ENCODE data around the gene PLD3.

PLD3 gene, protein sequence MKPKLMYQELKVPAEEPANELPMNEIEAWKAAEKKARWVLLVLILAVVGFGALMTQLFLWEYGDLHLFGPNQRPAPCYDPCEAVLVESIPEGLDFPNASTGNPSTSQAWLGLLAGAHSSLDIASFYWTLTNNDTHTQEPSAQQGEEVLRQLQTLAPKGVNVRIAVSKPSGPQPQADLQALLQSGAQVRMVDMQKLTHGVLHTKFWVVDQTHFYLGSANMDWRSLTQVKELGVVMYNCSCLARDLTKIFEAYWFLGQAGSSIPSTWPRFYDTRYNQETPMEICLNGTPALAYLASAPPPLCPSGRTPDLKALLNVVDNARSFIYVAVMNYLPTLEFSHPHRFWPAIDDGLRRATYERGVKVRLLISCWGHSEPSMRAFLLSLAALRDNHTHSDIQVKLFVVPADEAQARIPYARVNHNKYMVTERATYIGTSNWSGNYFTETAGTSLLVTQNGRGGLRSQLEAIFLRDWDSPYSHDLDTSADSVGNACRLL

DNA sequence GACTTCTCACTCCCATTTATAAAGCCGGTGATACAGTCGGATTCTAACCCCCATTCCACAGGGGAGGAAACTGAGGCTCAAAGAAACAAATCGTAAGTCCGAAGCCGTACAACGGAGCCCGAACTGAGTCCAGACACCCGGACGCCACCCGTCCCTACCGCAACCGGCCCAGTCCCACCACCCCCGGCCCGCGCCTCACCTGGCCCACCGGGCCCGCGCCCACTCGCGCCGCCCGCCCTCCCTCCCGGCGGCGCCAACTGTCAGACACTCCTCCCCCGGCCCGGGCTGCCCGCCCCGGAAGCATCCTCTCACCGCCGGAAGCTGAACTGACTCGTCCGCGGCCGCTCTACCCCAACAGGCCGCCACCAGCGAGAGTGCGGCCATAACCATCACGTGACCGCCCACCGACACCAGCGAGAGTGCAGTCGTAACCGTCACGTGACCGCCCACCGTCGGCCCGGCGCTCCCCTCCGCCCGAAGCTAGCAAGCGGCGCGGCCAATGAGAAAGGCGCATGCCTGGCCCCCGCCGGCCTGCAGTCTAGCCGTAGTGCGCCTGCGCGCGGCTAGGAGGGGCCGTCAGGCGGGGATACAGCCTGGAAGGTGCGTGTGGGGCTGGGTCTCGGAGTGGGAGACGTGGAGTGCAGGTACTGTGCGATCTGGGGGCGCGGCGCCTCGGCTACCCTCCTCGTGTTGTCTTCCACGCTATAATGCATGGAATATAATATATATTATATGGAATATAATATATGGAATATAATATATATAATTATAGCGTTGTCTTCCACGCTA lies at the start of gene PLD3, which contains the start of gene C19orf47:
PLD3 (plus strand) TSS at position 571 of the 789 bp plus-strand sequence. CDS start 17,789 bp downstream, outside the sequence.
C19orf47 (minus strand) TSS at position 273 of the 789 bp plus-strand sequence. CDS start 6,540 bp downstream, outside the sequence.
- DNase-seq, result peak; percentile 99

DNA sequence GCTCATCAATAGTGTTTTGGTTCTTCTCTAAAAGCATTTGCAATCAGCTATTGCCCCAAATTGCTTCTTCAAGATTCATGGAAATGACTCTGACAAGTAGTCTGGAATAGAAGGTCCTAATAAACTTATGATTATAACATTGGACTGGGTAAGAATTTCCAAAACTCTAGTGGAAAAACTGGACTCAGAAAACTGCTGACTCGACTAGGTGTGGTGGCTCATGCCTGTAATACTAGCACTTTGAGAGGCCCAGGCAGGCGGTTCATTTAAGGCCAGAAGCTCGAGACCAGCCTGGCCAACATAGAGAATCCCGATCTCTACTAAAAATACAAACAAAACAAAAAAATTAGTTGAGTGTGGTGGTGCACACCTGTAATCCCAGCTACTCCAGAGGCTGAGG lies 47.8 kb upstream of the PLD3 start:
- DNase-seq, result no peak

DNA sequence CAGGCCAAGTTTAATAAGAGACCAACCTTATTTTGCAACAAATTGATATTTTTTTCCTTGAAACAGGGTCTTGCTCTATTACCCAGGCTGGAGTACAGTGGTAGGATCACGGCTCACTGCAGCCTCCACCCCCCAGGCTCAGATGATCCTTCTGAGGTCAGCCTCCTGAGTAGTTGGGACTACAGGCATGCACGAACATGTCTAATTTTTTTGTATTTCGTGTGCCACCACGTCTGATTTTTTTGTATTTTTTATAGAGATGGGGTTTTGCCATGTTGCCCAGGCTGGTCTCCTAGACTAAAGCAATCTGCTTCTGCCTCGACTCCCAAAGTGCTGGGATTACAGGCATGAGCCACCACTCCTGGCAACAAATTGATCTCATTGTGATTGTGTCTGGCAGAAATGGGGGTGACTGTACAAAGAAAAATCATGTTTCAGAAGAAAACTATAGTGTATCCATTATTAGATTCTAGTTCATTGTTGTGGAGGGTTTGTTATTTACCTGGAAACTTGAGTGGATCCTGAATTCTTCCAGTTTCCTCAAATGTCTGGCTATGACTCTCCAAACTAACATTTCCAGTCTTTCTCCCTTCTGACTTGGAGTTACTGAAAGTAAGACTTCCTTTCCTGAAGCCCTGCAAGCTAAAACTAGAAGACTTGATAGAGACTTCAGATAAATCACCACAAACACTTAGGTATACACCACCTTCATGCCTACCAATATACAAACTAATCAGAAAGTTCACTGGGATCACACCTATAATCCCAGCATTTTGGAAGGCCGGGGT lies 46.1 kb upstream of the PLD3 start:
- DNase-seq, result no peak

DNA sequence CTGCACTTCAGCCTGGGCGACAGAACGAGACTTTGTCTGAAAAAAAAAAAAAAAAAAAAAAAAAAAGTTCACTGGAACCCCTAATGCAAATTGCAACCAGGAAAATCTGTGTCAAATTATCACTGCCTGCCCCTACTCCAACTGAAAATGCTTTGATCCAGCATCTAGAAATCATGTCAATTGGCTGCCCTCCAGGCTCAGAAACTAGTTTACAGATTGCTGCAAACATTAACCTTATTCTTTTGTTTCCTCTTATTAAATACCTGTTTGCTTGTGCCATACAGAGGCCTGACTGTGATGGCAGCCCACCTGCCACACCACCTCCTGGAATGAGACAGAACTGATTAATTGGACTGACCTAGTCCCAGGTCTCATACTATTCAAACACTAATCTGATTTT lies 44.7 kb upstream of the PLD3 start:
- no peak for DNase-seq

DNA sequence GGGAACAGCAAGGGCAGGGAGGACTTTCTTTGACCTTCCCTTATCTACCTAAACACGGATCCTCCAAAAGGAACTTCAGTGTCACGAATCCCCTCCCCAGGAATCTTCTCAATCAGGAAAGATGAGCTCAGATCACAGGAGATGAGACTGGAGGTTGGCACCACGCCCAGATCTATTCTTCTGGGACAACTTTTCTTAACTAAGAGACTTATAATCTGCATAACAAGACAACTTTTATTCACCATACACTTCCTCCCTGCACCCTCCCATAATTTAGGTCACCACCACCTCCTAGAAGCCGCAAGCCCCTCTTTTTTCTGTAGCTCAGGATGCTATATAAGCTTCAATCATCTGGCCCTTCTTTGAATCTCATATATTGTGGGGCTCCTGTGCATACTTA lies 44.2 kb upstream of the PLD3 start:
- no peak for DNase-seq

DNA sequence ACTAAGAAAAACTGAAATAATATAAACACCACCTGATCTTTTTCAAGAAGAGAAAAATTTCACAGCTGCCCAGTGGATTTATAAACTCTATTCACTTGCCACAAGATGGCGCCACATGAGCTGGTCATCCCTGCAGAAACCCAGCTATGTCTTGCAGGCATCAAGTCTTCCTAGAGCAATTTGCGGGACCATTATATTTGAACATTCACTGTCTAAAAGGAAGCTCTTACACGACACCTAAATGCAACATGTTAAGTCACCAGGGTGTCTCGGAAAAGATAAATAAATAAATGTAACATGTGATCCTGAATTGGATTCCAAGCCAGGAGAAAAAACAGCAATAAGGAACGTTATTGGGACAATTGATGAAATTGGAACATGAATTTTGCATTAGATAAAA lies 43.1 kb upstream of the PLD3 start:
- peak; percentile 75 for DNase-seq

DNA sequence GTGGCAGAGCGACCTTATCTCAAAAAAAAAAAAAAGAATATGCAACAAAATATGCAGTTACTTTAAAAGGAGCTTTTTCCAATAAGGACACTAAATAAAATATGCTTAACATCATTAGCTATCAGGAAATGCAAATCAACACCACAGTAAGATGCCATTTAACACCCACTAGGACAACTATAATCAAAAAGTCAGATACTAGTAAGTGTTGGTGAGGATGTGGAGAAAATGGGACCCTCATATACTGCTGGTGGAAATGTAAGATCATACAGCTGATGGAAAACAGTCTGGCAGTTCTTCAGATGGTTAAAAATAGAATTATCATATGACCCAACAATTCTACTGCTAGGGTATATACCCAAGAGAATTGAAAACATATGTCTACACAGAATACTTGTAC lies 38.8 kb upstream of the PLD3 start:
- no peak for DNase-seq

DNA sequence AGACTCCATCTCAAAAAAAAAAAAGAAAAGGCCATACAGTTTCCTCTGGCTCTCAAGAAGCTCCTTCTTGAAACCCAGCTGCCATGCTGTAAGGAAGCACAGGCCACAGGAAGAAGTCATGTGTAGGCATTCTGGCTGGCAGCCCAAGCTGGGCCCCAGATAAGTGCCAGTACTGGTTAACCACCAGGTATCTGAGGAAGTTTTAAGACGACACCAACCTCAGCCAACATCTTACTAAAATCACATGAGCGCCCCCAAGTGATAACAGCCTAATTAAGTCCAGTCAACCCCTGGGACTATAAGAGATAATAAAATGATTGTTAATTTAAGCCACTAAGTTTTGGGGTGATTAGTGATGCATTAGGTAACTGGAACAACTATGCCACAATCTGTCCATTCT lies 36.0 kb upstream of the PLD3 start:
- no peak for DNase-seq

DNA sequence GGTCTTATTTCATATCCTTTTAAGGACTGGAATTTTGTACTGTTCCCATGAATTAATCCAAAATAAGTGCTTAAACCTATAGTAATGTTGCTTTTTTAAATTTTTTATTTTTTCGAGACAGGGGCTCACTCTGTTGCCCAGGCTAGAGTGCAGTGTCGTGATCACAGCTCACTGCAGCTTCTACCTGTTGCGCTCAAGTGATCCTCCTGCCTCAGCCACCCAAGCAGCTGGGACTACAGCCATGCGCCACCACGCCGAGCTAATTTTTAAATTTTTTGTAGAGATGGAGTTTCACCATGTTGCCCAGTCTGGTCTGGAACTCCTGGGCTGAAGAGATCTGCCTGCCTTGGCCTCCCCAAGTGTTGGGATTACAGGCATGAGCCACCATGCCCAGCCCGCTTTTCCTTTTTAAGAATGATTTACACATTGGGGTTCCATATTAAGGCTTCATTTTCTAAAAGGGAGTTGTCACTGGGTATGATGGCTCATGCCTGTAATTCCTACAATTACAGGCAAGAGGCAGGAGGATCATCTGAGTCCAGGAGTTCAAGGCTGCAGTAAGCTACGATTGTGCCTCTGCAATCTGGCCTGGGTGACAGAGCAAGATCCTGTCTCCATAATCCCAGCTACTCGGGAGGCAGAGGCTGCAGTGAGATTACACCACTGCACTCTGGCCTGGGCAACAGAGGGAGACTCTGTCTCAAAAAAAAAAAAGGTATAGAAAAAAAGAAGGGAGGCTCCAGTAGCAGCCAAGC lies 35.1 kb upstream of the PLD3 start:
- no peak for DNase-seq

DNA sequence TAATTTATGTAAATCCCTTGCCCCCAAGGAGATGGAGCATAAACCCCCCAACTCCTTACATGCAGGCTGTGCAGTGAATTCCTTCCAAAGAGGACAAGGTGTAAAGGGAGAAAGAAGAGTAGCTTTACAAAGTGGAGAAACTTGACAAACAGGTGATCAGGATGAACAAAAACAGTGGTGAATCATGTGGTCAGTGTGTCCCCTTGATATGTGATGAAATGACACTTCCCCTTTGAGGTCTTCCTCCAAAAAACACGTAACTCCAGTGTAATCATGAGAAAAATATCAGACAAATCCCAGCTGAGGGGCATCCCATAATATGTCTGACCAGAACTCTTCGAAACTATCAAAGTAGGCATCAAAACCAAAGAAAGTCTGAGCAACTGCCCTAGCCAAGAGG lies 33.8 kb upstream of the PLD3 start:
- no peak for DNase-seq

DNA sequence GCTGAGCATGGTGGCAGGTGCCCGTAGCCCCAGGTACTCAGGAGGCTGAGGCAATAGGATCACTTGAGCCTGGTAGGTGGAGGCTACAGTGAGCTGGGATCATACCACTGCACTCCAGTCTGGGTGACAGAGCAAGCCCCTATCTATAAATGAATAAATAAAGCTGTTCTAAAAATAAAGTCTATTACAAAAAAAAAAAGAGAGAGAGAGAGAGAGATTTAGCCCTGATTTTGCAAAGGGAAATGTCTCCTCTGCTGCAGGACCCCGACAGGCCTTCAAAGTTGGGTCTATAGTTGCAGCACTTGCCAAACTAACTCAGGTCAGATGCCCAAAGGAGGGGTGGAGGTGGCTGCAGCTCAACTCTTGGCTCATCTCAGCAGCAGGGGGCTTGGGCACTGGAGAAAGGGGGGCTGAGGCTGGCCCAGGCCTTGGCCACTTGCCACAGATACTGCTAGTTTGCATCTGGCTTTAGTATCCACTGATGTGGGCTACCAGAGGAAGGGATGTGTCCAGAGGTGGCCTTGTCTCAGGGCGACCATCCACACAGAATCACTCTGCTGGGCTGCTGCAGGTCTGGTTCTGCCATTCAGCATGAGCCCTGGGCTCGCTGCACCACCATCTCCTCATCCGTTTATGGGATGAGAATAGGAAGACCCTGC lies 32.6 kb upstream of the PLD3 start:
- no peak for DNase-seq

DNA sequence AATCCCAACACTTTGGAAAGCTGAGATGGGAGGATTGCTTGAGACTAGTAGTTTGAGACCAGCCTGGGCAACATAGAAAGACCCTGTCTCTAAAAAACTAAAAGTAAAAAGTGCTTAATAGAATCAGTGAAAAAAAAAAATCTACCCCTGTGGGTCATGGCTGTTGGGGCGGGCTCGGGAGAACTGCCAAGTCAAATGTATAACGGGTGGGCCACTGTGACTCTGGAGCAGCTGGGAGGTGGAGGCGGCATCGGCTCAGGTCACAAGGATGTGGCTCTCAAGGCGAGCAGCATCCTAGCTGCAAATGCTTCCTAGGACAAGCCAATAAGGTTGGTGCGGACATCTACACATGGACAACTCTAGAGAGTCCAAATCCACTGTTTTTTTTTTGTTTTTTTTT lies 31.2 kb upstream of the PLD3 start:
- no peak for DNase-seq

DNA sequence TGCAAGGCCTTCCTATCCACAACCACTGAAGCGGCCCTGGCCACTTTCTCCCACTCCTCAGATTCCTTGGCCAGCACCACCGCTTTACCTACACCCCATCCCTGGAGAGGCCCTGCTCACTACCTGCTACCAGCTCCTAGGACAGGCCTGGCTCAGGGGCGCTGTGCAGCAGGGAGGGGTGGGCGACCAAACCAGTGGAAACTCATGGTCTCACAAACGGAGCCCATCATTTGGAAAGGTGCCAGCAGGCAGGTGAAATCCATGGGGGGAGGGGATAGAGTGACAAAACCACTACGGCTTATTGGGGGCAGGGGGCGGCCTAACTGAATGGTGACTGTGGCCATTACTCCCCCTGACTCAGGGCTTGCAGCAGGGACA lies 27.9 kb upstream of the PLD3 start:
- DNase-seq, result no peak

DNA sequence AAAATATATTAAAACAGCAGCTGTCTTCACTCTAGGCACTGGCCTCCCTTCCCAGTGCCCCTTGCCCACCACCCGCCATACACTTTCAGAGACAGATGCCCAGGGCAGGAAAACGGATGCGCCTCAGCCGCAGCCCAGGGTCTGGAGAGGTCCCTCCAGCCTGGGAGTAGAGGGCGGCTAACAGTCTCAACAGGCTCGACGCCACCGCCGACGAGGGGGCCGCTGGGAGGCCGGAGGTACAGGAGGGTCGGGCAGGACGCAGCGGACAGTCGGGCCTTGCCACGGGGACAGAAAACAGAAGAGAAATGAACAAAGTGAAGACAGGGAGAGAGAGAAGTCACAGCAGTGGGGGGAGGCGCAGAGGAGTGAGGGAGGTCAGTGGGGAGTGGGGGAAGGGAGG lies 27.4 kb upstream of the PLD3 start:
- no peak for DNase-seq

DNA sequence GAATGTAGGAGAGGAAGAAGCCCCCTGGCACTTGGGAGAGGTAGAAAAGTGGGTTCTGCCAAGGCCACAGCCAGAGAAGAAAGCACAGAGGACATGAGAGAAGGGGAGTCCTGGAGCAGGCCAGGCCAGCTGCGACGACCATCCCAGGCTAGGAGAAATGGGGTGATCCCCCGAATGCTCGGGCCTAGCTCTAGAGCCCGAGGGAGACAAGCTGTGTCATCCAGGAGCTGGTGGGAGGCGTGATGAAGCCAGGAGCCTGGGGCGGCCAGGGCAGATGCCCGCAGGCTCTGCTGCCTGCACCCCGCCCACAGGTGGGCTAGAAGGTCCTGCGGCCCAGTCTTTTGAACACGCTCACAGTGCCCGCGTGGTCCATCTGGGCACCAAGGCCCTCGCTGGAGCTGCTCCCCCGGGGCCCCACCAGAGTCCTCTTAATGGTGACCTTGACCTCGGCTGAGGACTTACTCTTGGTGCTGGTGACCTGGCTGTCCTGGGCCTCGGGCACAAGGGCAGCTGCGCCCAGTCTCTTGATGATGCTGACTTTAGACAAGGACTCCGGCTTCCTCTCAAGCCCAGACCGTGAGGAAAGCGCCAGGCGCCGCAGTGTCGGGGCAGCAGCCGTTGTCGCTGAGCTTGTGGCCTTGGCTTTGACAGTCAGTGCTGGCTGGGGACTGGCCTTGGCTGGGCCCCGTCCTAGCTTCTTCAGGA lies 26.8 kb upstream of the PLD3 start:
- no peak for DNase-seq

DNA sequence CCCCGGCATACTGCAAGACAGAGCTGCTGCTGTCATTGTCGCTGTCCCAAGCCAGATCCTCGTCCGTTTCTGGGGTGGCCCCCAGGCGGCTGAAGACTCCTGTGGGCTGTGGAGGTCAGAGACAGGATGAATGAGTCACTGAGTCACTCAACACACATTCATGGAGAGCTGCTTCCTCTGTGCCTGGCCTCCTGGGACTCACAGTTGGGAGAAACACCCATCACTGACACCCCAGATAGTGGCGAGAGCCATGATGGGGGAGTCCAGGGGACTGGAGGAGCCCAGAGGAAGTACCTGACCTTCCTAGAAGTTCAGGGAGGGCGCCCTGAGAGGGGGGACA lies 26.3 kb upstream of the PLD3 start:
- DNase-seq, result no peak

DNA sequence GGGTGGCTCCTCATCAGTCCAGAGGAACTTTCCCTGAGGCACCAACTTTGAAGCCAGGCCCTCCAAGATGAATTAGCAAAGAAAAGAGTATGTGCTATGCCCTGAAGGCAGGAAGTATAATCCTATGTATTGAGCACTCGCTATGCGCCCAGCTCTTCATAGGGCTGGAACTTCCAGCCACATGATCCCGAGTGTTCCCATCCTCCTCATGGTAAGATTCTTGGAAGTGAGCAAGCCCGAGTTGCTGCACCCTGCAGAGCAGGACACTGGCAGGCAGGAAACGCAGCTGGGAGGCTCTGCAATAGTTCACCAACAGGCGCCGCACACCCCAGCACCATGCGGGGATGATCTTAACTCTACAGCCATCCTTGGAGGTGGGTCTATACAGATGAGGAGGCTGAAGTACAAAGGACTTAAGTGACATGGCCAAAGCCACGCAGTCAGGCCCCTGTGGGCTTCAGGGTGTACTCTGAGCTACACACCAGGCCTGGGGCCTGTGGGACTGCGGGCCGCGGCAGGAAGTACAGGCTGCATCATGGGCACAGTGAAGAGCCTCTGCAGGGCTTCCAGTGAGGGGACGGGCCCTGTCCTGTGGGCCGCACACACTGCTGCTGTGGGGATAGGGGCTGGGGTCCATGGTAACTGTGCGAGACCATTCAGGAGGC lies 25.4 kb upstream of the PLD3 start:
- DNase-seq, result no peak

DNA sequence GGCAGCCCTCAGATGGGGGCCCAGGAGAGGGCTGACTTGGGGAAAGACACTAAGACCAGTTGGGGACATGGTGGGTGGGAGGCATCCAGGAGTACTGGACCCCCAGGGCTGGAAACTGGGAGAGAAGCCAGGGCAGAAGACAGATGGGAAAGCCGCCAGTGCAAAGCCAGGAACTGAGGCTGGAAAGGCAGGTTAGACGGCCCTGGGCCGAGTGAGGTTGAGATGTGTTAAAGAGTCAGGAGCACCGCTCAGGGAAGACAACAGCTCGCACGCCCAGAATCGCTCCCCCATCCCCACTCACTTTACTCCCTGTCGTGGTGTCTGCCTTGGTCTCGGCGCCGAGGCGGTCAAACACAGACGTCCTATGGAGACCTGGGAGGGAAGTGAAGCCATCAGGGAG lies 24.8 kb upstream of the PLD3 start:
- no peak for DNase-seq

DNA sequence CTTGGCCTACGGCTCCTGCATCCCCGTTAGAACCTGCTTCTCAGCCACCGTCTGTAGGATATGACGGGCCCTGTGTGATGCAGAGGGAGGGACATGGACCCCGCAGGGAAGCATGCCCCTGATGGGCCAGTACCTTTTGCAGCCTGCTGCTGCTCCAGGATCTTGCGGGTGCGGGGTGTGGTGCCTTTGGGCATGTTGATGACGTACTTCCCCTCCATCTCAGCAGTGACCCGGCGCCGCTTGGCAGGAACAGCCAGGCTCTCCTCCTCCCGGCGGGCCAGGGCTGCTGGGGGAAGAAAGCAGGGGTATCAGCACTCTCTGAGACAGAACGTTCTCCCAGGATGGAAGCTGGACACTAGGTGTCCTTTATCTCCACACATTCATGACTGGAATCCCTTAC lies 22.3 kb upstream of the PLD3 start:
- no peak for DNase-seq

DNA sequence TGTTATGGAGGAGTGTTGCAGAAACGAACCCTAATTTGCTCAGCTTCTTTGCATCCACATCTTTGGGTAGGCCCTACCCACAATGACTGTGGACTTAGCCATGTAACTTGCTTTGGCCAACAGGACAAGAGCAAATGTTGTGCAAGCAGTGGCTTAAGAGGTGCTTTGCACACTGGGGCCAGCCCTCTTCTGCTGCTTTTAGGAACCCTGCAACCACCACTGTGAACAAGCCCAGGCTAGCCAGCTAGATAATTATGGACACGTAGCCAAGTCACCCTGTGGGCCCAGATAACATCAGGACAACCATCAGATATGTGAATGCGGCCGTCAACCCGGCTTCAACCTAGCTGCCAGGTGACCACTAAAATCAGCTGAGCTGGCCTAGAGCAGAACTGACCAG lies 17.4 kb upstream of the PLD3 start:
- DNase-seq, result no peak

DNA sequence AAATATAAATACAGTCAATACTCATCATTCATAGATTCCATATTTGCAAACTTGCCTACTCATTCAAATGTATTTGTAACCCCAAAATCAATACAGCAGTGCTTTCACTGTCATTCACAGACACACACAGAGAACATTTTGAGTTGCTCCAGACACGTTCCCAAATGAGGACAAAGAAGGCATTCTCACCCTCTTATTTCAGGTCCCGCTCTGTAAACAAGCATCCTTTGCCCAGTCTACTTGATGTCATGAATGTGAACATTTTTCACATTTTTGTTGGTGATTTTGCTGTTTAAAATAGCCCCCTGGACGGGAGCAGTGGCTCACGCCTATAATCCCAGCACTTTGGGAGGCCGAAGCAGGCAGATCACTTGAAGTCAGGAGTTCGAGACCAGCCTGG lies 15.8 kb upstream of the PLD3 start:
- no peak for DNase-seq

All from CD4-positive, alpha-beta T cell treated with Interleukin-12 subunit alpha and Interleukin-12 subunit beta, for 1 hour (primary cell).